NCI-H2081 (cell line): ENCODE data around the gene RNU1-3.
"Not testable (repeated sequence)": the region's sequence is repeated elsewhere in the genome, so short reads cannot be mapped to it uniquely, and the experiment has no call there.

ENCODE experiments used
- DNase-seq, 2 experiments: peaks; one replicate each; lab custom pipeline; 2025; lab: John Stamatoyannopoulos, UW

Gene RNU1-3

DNA sequence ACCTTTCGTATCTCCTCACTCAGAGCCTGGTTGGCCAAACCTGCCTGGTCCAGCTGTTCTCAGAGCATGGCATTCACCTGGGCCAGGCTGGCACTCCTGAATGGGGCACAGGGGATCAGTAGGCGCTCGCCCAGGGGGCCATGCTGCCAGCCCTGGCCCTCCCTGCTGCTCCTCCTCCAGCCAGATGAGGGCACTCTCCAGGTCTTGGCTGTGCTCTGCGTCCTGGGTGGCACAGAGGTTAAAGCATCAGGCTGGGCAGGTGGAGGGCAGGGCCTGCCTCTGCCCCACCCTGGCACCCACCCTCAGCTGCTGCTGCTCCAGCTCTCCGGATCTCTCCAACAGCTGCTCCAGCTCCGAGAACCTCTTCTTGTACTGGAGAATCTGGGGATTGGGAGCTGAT is 10.2 kb downstream of the RNU1-3 start:
- not testable (repeated sequence) for DNase-seq

DNA sequence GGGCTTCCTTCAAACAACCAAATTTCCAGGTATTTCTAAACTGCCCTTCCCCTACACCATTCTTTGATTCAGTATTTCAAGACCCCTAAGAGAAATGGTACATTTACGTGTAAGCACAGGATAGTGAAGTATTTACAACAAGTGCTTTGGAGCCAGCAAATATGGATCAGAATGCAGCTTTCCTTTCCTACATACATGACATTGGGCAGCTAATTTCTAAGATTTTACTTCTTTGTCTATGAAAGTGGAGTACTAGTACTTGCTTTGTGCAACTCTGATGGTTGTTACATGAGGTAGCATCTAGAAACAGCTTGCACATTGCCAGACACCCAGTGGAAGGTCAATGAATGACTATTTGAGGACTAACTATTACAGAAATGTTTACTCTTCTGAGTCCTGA is 15.2 kb downstream of the RNU1-3 start:
- not testable (repeated sequence) for DNase-seq

DNA sequence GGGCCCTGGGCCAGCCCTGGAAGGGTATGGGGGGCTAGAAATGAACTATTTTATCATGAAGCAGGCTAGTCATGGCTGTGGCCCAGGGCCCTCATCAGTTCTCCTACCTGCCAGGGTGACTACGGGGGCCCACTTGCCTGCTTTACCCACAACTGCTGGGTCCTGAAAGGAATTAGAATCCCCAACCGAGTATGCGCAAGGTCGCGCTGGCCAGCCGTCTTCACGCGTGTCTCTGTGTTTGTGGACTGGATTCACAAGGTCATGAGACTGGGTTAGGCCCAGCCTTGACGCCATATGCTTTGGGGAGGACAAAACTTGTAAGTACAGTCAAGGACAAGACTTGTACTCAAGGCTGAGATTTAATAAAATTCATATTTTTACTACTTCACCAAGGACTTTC is 16.8 kb downstream of the RNU1-3 start:
- not testable (repeated sequence) for DNase-seq

DNA sequence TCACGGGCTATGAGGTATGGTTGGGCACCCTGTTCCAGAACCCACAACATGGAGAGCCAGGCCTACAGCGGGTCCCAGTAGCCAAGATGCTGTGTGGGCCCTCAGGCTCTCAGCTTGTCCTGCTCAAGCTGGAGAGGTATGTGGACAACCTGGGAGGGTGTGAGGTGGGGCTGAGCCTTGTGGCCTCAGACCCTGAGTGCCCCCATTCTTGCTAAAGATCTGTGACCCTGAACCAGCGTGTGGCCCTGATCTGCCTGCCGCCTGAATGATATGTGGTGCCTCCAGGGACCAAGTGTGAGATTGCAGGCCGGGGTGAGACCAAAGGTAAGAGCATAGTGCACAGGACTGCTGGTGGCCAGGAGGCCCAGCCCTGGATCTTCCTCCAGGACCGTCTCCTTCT is 17.4 kb downstream of the RNU1-3 start:
- DNase-seq, result not testable (repeated sequence)

DNA sequence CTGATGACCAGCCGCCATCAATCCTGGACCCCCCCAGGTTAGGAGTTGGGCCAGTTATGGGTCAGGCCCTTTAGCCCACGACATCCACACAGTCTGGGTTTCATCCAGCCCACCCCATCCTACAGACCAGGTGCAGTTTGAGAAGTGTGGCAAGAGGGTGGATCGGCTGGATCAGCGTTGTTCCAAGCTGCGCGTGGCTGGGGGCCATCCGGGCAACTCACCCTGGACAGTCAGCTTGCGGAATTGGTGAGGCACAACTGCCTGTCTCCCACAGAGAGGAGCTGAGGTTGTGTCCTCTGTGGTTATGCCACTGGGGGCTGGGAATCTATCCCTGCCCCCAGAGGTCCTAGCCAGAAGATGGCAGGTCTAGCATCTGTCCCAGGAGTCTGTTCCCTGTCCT is 18.0 kb downstream of the RNU1-3 start:
- DNase-seq, result not testable (repeated sequence)

DNA sequence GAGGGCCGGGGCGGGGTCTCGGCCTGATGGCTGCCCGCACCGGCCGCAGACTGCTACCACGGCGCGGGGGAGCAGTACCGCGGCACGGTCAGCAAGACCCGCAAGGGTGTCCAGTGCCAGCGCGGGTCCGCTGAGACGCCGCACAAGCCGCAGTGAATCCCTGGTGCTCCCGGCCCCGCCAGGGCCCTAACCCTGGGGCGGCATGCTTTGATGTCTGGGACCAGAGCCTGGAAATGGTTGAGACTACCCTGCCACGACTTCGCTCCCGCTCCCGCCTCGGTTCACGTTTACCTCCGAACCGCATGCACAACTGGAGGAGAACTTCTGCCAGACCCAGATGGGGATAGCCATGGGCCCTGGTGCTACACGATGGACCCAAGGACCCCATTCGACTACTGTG is 18.5 kb downstream of the RNU1-3 start:
- not testable (repeated sequence) for DNase-seq

DNA sequence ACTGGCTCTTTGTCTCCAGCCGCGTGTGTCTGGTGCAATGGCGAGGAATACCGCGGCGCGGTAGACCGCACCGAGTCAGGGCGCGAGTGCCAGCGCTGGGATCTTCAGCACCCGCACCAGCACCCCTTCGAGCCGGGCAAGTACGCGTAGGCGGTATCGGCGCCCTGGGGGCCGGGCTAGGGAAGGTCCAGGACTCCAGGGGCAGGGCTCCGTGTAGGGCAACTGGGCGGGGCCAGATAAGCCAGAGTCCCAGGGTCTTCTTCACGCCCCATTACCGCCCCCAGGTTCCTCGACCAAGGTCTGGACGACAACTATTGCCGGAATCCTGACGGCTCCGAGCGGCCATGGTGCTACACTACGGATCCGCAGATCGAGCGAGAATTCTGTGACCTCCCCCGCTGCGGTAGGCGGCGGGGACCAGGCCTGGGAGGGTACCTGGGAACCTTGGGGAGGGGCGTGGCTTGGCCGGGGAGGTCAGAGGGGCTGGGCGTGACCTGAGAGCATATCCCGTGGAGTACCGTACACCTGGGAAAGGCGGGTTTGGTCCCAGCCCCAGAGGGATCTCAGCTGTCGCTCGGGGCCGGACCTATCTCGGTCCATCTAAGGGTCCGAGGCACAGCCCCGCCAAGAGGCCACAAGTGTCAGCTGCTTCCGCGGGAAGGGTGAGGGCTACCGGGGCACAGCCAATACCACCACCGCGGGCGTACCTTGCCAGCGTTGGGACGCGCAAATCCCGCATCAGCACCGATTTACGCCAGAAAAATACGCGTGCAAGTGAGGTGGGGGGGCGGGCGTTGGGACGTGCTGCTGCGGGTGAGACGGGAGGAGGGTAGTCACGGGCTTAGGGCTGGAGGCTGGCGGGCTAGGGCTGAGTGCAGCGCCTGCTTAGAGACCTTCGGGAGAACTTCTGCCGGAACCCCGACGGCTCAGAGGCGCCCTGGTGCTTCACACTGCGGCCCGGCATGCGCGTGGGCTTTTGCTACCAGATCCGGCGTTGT is 19.3 kb downstream of the RNU1-3 start:
- not testable (repeated sequence) for DNase-seq

DNA sequence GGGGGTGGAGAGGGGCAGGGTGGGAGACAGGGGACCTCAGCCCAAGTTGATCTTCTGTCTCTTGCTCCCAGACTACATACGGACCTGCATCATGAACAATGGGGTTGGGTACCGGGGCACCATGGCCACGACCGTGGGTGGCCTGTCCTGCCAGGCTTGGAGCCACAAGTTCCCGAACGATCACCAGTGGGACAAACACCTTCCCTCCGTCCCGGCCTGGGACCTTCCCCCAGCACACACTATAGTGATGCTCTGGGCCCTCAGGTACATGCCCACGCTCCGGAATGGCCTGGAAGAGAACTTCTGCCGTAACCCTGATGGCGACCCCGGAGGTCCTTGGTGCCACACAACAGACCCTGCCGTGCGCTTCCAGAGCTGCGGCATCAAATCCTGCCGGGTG is 20.0 kb downstream of the RNU1-3 start:
- not testable (repeated sequence) for DNase-seq

DNA sequence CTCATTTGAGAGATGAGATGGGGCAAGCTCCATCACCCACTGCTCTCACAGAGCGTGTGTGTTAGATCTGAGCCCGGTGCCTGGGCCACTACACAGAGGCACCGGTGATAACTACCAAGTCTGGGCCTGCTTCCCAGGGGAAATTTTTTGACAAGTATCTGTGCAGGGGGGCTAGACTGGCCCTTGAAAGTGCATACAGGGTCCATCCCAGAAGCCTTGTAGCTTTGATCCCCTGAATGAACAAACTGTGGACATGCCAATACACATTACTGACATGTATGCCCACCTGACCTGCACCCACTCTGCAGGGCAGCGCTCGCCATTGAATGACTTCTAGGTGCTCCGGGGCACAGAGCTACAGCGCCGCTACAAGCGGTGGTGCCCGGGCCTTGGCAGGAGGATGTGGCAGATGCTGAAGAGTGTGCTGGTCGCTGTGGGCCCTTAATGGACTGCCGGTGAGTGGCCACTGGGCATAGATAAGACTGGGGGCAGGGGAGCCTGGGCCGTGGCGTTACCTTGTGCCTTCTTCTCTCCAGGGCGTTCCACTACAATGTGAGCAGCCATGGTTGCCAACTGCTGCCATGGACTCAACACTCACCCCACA is 20.6 kb downstream of the RNU1-3 start:
- DNase-seq, result not testable (repeated sequence)

DNA sequence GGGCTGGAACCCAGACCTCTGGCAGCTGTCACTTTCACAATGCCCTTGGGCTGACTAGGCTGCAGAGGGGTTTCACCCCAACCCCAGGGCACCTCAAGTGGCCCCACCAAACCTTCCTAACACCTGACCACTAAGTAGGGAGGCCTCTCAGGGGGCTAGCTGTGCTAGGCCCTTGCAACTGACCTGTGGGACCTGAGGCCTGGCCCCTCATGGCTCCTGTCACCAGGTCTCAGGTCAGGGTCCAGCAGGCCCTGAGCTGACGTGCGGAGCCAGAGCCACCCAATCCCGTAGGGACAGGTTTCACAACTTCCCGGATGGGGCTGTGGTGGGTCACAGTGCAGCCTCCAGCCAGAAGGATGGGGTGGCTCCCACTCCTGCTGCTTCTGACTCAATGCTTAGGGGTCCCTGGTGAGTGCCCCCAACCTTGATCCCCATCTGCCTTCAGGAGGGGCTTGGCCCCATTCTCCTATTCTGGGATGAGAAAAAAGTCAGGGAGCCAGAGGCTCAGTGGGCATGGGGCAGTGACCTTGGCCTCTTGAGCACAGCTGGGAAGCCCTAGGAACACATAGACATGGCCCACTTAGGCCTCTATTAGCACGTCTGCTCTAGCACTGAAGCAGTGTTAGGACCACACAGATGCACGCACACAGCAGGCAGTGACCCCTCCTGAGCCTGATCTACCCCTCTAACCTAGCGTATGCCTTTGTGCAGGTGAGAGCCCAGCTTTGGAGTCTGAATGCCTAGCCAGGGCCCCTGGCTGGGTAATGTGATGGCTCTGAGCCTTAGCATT is 21.3 kb downstream of the RNU1-3 start:
- not testable (repeated sequence) for DNase-seq

DNA sequence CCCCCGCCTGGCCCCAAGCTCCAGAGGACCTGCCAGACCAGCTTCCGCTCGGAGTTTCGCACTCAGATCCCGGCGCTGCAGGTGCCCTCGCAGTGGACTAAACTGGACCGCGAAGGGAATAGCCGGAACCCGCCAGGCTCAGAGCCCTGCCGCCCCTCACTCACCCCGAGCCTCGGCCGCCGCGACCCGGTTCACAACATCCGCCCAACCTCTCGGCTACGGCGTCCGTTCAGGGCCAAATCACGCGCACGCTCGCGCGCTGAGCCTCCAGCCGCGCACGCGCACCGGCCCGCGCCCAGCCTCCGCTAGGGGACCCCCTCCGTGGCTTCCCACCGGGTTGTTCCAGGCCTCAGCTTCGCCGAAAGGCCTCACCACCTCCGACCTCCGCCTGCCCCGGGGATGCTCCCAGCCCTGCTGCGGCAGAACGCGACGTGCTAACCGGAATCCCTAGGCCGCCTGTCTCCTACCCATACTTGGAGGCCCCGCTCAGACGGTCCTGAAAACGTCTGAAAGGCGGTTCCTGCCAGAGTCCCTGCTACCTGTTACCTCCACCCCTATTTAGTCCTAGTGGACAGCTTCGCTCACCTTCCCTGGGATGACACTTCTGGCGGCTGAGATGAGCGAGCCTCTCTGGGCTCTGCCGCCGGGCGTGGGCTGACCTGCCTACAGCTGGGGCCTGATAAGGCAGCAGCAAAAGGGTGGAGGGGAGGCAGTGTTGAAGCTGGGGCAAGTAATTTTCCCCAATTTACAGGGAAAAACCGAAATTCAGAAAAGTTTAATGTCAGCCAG is 22.1 kb downstream of the RNU1-3 start:
- DNase-seq, result peak; percentile 97 to 99

DNA sequence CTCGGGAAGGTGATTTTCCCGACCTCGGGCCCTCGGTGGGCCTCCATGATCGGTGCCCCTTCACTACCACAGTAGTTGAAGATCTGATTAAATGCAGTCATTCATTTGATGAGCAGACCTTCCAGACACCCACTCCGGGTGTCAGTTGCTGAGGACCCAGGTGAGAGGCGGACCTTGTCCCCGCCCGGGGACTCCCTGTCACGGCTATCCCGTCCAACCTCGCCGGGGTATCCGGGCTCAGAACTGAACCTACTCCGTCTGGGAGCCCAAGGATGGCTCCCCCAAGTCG is 22.6 kb downstream of the RNU1-3 start:
- peak in 1 of 2 experiments; percentile 61 for DNase-seq

DNA sequence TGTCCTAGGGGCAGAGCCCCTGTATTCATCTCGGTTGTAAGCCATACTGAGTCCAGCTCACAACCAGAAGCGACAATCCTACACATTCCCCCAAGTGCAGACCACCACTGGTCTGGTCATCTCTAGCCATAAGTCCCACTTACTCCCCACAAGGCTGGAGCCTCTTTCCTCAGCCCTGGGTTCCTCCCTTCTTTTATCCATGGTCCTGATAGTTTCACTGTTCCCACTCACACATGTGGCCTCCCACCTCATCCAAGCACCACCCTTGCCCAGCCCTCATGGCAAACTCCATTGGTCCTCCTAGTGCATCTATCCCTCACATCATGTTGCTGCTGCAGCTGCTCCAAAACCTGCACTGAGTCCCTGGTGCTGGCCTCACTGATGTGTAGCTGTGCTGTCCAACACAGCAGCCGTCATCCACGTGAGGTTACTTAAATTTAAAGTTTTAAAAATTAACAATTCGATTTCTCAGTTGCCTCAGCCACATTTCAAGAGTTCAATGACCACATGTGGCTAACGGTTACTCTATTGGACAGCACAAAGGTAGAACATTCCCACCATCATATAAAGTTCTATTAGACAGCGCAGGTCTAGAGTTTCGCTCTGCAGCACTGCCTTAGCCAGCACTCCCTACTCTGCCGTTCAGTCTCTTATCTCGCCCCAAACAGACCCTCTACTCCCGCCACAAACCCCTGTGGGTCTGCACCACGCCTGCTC is 23.1 kb downstream of the RNU1-3 start:
- peak in 1 of 2 experiments; percentile 30 for DNase-seq

DNA sequence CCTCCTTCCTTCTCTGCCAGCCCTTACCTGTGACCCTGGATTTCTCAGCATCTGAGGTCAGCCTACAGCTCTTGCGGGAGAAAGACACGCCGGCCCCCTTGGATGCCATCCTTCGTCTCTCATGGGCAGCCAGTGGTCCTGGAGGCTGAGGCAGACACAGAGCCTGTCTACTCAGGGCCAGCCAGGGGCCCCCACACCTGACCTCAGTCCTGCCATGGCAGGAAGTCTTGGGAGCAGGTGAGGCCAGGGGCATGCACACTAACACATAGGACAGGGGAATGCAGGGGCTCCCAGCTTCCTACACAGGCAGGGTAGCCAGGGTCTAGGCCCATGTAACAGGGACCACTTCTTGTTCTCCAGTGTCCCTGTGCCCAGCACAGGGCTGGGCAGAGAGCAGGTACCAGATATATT is 23.7 kb downstream of the RNU1-3 start:
- DNase-seq, result not testable (repeated sequence)

DNA sequence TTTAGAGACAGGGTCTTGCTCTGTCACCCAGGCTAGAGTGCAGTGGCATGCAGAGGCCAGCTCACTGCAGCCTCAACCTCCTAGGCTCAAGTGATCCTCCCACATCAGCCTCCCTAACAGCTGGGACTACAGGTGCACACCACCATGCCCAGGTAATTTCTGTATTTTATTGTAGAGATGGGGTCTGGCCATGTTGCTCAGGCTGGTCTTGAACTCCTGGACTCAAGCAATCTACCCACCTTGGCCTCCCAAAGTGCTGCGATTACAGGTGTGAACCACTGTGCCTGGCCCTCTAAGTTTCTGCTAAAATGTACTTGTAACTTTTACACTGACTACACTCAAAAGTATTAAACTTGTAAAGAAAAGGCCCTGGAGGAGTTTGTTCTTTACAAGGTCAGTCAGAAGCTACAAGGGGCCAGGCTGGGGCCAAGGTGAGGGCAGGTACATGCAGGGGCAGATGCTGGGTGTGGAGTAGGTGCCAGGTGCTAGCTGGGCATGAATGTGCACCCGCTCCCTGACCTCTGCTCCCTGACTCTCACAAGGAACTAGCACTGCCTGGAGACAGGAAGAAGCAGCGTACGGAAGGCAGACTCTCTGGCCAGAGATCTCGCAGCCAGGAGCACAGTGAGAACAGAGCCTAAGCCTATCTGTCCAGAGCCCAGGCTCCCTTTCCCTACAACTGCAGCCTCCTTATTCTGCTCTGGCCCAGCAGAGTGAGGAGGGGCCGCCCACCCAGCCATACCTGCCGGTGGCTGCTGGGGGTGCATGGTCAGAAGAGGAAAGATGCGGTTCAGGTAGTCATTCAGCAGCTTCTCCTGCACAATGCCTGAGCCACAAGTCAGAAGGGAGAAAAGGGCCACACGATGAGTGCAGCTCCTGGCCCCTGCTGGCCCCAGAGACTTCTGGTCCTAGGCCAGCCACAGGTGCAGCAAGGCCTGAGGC is 24.5 kb downstream of the RNU1-3 start:
- not testable (repeated sequence) for DNase-seq

DNA sequence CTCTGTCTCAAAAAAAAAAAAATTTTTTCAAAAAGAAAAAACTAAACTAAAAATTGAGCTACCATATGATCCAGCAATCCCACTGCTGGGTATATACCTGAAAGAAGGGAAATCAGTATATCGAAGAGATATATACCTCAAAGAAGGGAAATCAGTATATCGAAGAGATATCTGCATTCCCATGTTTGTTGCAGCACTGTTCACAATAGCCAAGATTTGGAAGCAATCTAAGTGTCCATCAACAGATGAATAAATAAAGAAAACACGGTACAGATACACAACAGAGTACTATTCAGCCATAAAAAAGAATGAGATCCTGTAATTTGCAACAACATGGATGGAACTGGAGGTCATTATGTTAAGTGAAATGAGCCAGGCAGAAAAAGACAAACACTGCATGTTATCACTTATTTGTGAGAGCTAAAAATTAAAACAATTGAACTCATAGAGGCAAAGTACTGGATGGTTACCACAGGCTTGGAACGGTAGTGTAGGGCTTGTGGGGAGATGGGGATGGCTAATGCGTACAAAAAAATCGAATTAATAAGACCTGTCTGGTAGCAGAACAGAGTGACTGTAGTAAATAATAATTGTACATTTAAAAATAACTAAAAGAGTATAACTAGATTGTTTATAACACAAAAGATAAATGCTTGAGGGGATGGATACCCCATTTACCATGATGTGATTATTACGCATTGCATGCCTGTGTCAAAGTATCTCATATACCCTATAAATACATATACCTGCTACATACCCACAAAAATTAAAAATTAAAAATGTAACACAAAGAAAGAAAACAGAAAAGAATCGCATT is 25.4 kb downstream of the RNU1-3 start:
- DNase-seq, result not testable (repeated sequence)

DNA sequence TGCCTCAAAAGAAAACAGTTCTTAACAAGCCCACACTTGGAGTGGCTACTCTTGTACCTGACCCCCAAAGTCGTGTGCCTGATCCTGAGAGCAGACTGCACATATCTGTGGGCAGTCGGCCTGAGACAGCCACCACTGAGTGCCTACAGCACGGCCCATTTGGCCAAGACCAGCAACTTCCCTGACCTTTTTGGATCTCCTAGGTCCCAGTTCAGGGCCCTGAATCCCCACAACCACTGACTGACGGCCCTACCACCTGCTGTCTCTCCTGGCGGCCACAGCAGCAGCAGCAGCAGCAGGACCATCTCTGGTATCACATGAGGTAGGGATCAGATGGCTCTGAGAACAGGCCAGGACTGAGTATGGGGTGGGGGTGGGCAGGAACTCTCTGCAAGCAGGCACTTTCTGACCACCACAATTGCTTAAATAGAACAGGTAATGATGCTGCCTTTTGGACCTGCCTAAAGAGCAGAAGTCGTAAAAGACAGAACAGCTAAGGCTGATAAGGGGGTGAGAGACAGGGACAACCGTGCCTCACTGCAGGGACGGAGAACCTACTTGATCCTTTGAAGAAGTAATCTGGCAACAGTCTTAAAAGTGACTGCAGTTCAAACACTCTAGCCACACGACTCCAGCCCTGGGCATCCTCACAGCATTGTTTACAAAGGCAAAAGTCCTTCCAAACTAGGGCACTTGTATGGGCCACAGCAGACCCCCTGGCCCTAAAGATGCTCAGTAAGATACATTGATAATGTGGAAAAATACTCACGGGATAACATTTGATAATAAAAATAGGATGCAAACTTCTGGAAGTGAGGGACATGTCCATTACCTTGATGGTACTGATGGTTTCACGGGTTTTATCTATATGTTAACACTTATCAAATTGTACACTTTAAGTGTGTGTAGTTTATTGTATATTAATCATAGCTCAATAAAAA is 27.4 kb downstream of the RNU1-3 start:
- DNase-seq, result not testable (repeated sequence)
